Putamen (tissue), 1 donor: ENCODE measurements around the gene HMG20B.
"Not testable (repeated sequence)": the region's sequence is repeated elsewhere in the genome, so short reads cannot be mapped to it uniquely, and the experiment has no call there.

Source experiments
- DNase-seq: peaks from one replicate; pipeline ENCODE4 v3.0.0-alpha.2; 2016; ENCODE audit warnings: low spot score

HMG20B gene

GRCh38 chr19:3584036-3584802 lies 11.5 kb downstream of the HMG20B start:
- not testable (repeated sequence) for DNase-seq

- DNase-seq = no peak
These were observed 12.8 kb downstream of the HMG20B start, which contains the start of gene GIPC3 for GRCh38 chr19:3585301-3586126. TSS of gene GIPC3 (plus strand) at chr19:3585478. CDS start at chr19:3585598, 120 bp downstream.

DNA sequence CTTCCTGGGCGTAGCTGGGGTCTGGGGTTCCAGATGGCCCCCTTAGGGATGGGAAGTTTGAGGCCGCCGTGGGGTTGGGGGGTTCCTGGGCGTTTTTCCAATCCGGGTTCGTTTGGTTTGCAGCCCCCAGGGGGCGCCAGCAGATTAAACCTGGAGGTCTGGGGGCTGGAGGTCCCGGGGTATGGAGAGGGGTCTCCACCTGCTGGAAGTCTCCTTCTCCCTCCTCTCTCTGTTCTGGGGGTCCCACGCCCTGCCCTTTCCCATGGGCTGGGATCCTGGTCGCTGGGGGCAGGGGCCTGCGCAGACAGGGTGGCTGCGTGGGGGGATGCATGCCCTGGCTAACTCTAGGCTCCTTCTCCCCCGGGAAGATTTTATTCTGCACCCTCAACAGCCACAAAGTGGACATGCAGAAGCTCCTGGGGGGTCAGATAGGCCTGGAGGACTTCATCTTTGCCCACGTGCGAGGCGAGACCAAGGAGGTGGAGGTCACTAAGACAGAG lies 13.4 kb downstream of the HMG20B start:
- DNase-seq = no peak

GRCh38 chr19:3586707-3587346 lies 14.1 kb downstream of the HMG20B start:
- no peak for DNase-seq

- no peak for DNase-seq
These were observed 16.7 kb downstream of the HMG20B start for GRCh38 chr19:3589439-3589838.

GRCh38 chr19:3589949-3590348 lies 17.2 kb downstream of the HMG20B start:
- DNase-seq = no peak

GRCh38 chr19:3590991-3591659 lies 18.4 kb downstream of the HMG20B start:
- DNase-seq = no peak

GRCh38 chr19:3591876-3592613 lies 19.3 kb downstream of the HMG20B start:
- DNase-seq = no peak

DNA sequence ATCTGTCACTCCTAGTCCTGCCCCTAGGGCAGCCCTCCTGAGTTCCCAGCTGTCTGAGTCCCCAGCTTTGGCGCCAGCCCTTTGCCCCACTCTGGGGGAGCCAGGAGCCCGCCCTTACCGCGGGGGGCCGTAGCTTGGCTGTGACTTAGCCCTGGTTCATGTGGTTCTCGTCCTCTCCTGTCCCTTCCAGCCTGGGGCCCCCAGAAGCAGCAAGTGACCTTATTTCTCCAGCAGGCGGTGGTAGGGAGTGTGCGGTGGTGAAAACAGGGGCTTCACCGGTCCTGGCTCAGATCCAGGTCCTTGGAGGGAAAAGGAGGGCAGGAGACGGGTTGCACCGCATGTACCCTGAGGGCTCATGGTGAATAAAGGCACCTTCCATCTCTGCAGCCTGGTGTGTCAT lies 20.4 kb downstream of the HMG20B start:
- DNase-seq = no peak

GRCh38 chr19:3595521-3596061 lies 22.8 kb downstream of the HMG20B start:
- DNase-seq = no peak

DNA sequence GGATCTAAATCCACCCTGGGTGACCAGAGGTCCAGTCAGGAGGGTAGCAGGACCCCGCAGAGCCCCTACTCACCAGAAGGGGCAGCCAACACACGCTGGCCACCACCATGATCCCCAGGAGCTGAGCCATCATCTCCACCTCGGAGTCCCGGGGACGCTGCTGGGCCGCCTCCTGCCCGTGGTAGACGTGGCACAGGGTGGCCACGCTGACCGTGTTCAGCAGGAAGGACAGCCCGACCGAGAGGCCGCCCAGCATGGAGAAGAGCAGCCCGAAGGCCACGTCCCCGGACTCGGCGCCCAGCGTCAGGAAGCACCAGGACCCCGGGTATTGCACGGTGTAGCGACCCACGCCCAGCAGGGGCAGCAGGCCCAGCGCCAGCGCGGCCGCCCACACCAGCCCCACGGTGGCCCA lies 27.0 kb downstream of the HMG20B start:
- DNase-seq = no peak

- no peak for DNase-seq
These were observed 28.3 kb downstream of the HMG20B start for GRCh38 chr19:3601021-3601420.

- DNase-seq = no peak
These were observed 30.5 kb downstream of the HMG20B start for GRCh38 chr19:3603121-3603811.

- DNase-seq = no peak
These were observed 31.7 kb downstream of the HMG20B start for GRCh38 chr19:3604227-3604986.

GRCh38 chr19:3604987-3605343 lies 32.2 kb downstream of the HMG20B start:
- no peak for DNase-seq

GRCh38 chr19:3605361-3605760 lies 32.6 kb downstream of the HMG20B start:
- DNase-seq = no peak

- no peak for DNase-seq
These were observed 33.0 kb downstream of the HMG20B start for GRCh38 chr19:3605770-3606169.

DNA sequence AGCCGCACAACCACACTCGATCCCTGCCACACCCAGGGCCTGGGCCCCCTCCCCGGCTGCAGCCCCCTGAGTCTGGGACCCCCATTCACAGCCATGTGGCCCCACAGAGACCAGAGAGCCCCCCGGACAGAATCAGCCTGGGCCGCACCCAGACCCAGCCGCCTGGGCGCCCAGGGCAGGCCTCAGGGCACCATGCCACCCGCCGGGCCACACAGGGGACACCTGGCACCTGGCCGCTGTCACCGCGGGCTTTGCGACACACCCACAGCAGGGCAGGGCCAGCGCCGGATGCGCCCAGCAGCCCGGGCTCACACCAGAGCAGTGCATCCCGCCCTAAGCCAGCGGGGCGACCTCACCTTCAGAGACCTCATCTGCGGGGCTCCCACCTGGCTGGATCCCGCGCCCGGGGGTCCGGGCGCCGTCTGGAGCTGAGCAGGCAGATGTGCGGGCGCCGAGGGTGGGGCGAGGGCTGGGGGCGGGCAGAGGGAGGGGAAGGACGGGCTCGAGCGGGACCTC lies 33.5 kb downstream of the HMG20B start:
- no peak for DNase-seq

- DNase-seq = peak; percentile 20
These were observed 34.0 kb downstream of the HMG20B start, which contains the start of gene TBXA2R for GRCh38 chr19:3606690-3607289. TSS of gene TBXA2R (minus strand) at chr19:3606875. CDS start at chr19:3600634, 6,241 bp downstream.
